SK-N-SH (cell line): ENCODE results near the gene NUP210L. TPM values are rescaled to one million over a fixed set of nuclear protein-coding genes. Genes with fewer than 3 reads are reported as not detected.

Source experiments
- CTCF ChIA-PET: fragments of 300-600, 350-600 bp; formaldehyde crosslinking; extraction: SDS; loops from one replicate; lab custom pipeline; 2021; lab: Yijun Ruan, JAX
- POLR2A ChIA-PET: fragments of 350-600 bp; sonication (Branson Sonifier 250); formaldehyde crosslinking; extraction: SDS; loops from one replicate; lab custom pipeline; 2020; ENCODE audit warnings: antibody characterized with exemption, inconsistent platforms; lab: Yijun Ruan, JAX
- DNase-seq: peaks from one replicate; pipeline ENCODE4 v3.0.0; 2012
- H2AFZ ChIP-seq: fragments of 200-600 bp; sonication (generic); 2 replicates; pipeline ENCODE4 v1.8.1; 2016; ENCODE audit warnings: antibody characterized with exemption, mild to moderate bottlenecking, low read depth
- H3F3A ChIP-seq: fragments of 200-600 bp; sonication (generic); replicated peaks from 2 replicates; pipeline ENCODE3; 2016; ENCODE audit warnings: antibody characterized with exemption, mild to moderate bottlenecking; ENCODE audit not compliant: insufficient read depth
- H3K27ac ChIP-seq, 2 experiments: fragments of 200-500 bp in 1 of 2; fragments of 200-600 bp in 1 of 2; sonication (Bioruptor generic) in 1 of 2; sonication (generic), shearing (Covaris generic) in 1 of 2; 2 replicates each; pipeline versions ENCODE4 v1.5.1 to v1.6.1; 2014 to 2016; ENCODE audit warnings: low read depth in 2 of 2, inconsistent platforms in 1 of 2, low read length in 1 of 2, mild to moderate bottlenecking in 1 of 2, mixed read lengths in 1 of 2
- H3K27me3 ChIP-seq: fragments of 200-600 bp; sonication (generic), shearing (Covaris generic); 2 replicates; pipeline ENCODE4 v1.6.1; 2016; ENCODE audit warnings: mixed run types; ENCODE audit not compliant: insufficient read depth
- H3K36me3 ChIP-seq, 2 experiments: fragments of 200-500 bp in 1 of 2; fragments of 200-600 bp in 1 of 2; sonication (Bioruptor generic) in 1 of 2; sonication (generic) in 1 of 2; replicated peaks in 1 of 2; 2 replicates each; pipeline versions ENCODE3 to v1.5.1; 2014 to 2016; ENCODE audit warnings: low read length in 1 of 2, mild to moderate bottlenecking in 1 of 2; ENCODE audit not compliant: insufficient read depth in 2 of 2, control insufficient read depth in 1 of 2
- H3K4me1 ChIP-seq, 2 experiments: fragments of 200-500 bp in 1 of 2; fragments of 200-600 bp in 1 of 2; sonication (Bioruptor generic) in 1 of 2; sonication (generic), shearing (Covaris generic) in 1 of 2; 2 replicates each; pipeline versions ENCODE4 v1.5.1 to v1.6.1; 2014 to 2016; ENCODE audit warnings: low read depth in 1 of 2, low read length in 1 of 2, mixed run types in 1 of 2; ENCODE audit not compliant: insufficient read depth in 2 of 2, control insufficient read depth in 1 of 2
- H3K4me2 ChIP-seq: fragments of 200-600 bp; sonication (generic), shearing (Covaris generic); 2 replicates; pipeline ENCODE4 v1.6.1; 2017; ENCODE audit warnings: mixed run types
- H3K4me3 ChIP-seq, 2 experiments: fragments of 200-500 bp in 1 of 2; fragments of 200-600 bp in 1 of 2; sonication (Bioruptor generic) in 1 of 2; sonication (generic), shearing (Covaris generic) in 1 of 2; 2 replicates each; pipeline versions ENCODE4 v1.5.1 to v1.8.1; 2014 to 2016; ENCODE audit warnings: low read depth in 2 of 2, inconsistent platforms in 1 of 2, low read length in 1 of 2, mild to moderate bottlenecking in 1 of 2, mixed read lengths in 1 of 2, moderate library complexity in 1 of 2
- H3K79me2 ChIP-seq: fragments of 200-600 bp; sonication (generic); 2 replicates; pipeline ENCODE4 v1.8.1; 2017; ENCODE audit warnings: mild to moderate bottlenecking; ENCODE audit not compliant: insufficient read depth
- H3K9ac ChIP-seq: fragments of 200-600 bp; sonication (generic); 2 replicates; pipeline ENCODE4 v1.6.1; 2017; ENCODE audit warnings: mixed run types
- H3K9me2 ChIP-seq: fragments of 200-600 bp; sonication (generic); 2 replicates; pipeline ENCODE4 v1.6.1; 2017; ENCODE audit warnings: mixed run types
- H3K9me3 ChIP-seq: fragments of 200-600 bp; sonication (generic); 2 replicates; pipeline ENCODE4 v1.6.1; 2017; ENCODE audit warnings: mixed run types, mild to moderate bottlenecking, moderate library complexity
- H4K20me1 ChIP-seq: fragments of 200-600 bp; sonication (generic); 2 replicates; pipeline ENCODE4 v1.6.1; 2017; ENCODE audit warnings: mild to moderate bottlenecking, mixed run types; ENCODE audit not compliant: insufficient read depth
- CTCF ChIP-seq: fragments of 200-600 bp; sonication (generic); IDR thresholded peaks from 2 replicates; pipeline ENCODE4 v1.6.1; 2017; ENCODE audit warnings: antibody characterized with exemption, mild to moderate bottlenecking, moderate library complexity
- ELF1 ChIP-seq: IDR thresholded peaks from 2 replicates; pipeline ENCODE4 v1.4.0; 2012
- FOSL2 ChIP-seq: IDR thresholded peaks from 2 replicates; pipeline ENCODE4 v1.4.0; 2012; ENCODE audit warnings: low read depth, mild to moderate bottlenecking, moderate library complexity, borderline replicate concordance
- FOXJ3 ChIP-seq: sonication (generic); formaldehyde crosslinking; IDR thresholded peaks from 2 replicates; pipeline ENCODE4 v1.5.1; 2020; ENCODE audit warnings: mild to moderate bottlenecking, missing genetic modification reagents
- GATA2 ChIP-seq: sonication (generic); formaldehyde crosslinking; IDR thresholded peaks from 2 replicates; pipeline ENCODE4 v1.5.0; 2020; ENCODE audit warnings: mild to moderate bottlenecking, missing genetic modification reagents
- JUND ChIP-seq: IDR thresholded peaks from 2 replicates; pipeline ENCODE4 v1.4.0; 2012
- MAX ChIP-seq: IDR thresholded peaks from 2 replicates; pipeline ENCODE4 v1.4.0; 2012; ENCODE audit warnings: low read depth
- MEF2A ChIP-seq: IDR thresholded peaks from 2 replicates; pipeline ENCODE4 v1.4.0; 2012; ENCODE audit warnings: low read depth, borderline replicate concordance
- MXI1 ChIP-seq: IDR thresholded peaks from 2 replicates; pipeline ENCODE4 v1.6.1; 2012; ENCODE audit warnings: mild to moderate bottlenecking, low read depth, low read length, improper control_type of control experiment
- NFIC ChIP-seq: IDR thresholded peaks from 2 replicates; pipeline ENCODE4 v1.4.0; 2012; ENCODE audit warnings: borderline replicate concordance
- PBX3 ChIP-seq: IDR thresholded peaks from 2 replicates; pipeline ENCODE4; 2012
- RCOR1 ChIP-seq: fragments of 150-350 bp; IDR thresholded peaks from 2 replicates; pipeline ENCODE4 v1.6.1; 2017; ENCODE audit warnings: antibody characterized with exemption, low read length
- RFX5 ChIP-seq: IDR thresholded peaks from 2 replicates; pipeline ENCODE4 v1.6.1; 2012; ENCODE audit warnings: mild to moderate bottlenecking, improper control_type of control experiment, low read length
- TCF12 ChIP-seq: IDR thresholded peaks from 2 replicates; pipeline ENCODE4 v1.4.0; 2012
- TEAD4 ChIP-seq: IDR thresholded peaks from 2 replicates; pipeline ENCODE4 v1.4.0; 2012; ENCODE audit warnings: mild to moderate bottlenecking, borderline replicate concordance; ENCODE audit not compliant: insufficient read depth
- YY1 ChIP-seq: IDR thresholded peaks from 2 replicates; pipeline ENCODE4 v1.4.0; 2012; ENCODE audit warnings: low read depth, mild to moderate bottlenecking
- ZBTB33 ChIP-seq: IDR thresholded peaks from 2 replicates; pipeline ENCODE4 v1.4.0; 2012; ENCODE audit warnings: low read depth, borderline replicate concordance
- WGBS: methylation state at CpG from one replicate; pipeline ENCODE4 v1.1.6; 2017; ENCODE audit warnings: low lambda C conversion rate; 5-methylcytosine and 5-hydroxymethylcytosine counted together
- polyA plus RNA-seq, 3 experiments: library from polyadenylated mRNA; depleted of rRNA; stranded (reverse); fragments of >200 nt; gene quantifications; 2 replicates each; pipeline ENCODE4 v1.2.3, GENCODE V29; 2012

Gene NUP210L
- polyA plus RNA-seq, 1 of the 3 experiments (the other 2 are of a cell fraction): not detected

GRCh38 chr1:153968000-153968363 lies 186.9 kb downstream of the NUP210L start:
- H3K9me3 ChIP-seq: no peaks in the 10 kb centered on the region
- CTCF ChIA-PET: interaction anchor here (0.6 to 7.0 kb wide), 16 partner anchors 10 to 174 kb away, joined by 3 to 44 read pairs (median 4); partner anchors contain the start of genes DENND4B, GATAD2B, JTB and RAB13
- POLR2A ChIA-PET: interaction anchor here (0.6 to 3.6 kb wide), 15 partner anchors 9 to 554 kb away, joined by 3 to 69 read pairs (median 6); partner anchors contain the start of genes CRTC2, DENND4B, JTB and RAB13
- H3K36me3 ChIP-seq: peaks cover 0 to under 1% of the 10 kb centered on the region in 2 experiments
- H3K79me2 ChIP-seq: peaks cover 29% of the 10 kb centered on the region
- H3K4me2 ChIP-seq: peak overlapping the region; percentile 95
- peaks cover 0 to 22% of the 10 kb centered on the region in 2 experiments; a peak in 2 of 4 replicates for H3K4me1 ChIP-seq
- H3K9ac ChIP-seq: peak overlapping the region; percentile 74; the same call in 1 of the 2 replicates
- H3K27ac ChIP-seq: peak overlapping the region; percentile 77 to 87; a peak in 3 of 4 replicates
- under 1% methylated on average over 8 of the region's 8 CpGs for WGBS
- H2AFZ ChIP-seq: peak overlapping the region; percentile 82
- no peaks in the 10 kb centered on the region for H3K27me3 ChIP-seq
- no peaks in the 10 kb centered on the region for H4K20me1 ChIP-seq
- TF ChIP-seq RCOR1 (no peak), JUND (no peak), RFX5 (no peak), TCF12 (no peak), NFIC (no peak), MAX (no peak), YY1 (no peak), TEAD4 (no peak), ZBTB33 (no peak), MXI1 (no peak), GATA2 (CRISPR knock-in tag) (no peak)
- peaks cover 14% of the 10 kb centered on the region for H3F3A ChIP-seq
- DNase-seq: peak; percentile 29
- H3K4me3 ChIP-seq: peak overlapping the region; percentile 61 to 85
- H3K9me2 ChIP-seq: no peaks in the 10 kb centered on the region

GRCh38 chr1:153967107-153967999 lies 187.5 kb downstream of the NUP210L start, which contains the start of gene CREB3L4:
TSS of gene CREB3L4 (plus strand) at chr1:153967902. CDS start at chr1:153968526, 624 bp downstream.
- peaks cover 0 to 26% of the 10 kb centered on the region in 2 experiments; a peak in 2 of 4 replicates for H3K4me1 ChIP-seq
- H3K27me3 ChIP-seq: no peaks in the 10 kb centered on the region
- no peaks in the 10 kb centered on the region for H4K20me1 ChIP-seq
- peak within 1 kb of the TSS; percentile 85 for H2AFZ ChIP-seq
- DNase-seq: peak; percentile 87
- no peaks in the 10 kb centered on the region for H3K9me3 ChIP-seq
- peaks cover 35% of the 10 kb centered on the region for H3K79me2 ChIP-seq
- H3K4me2 ChIP-seq: peak within 1 kb of the TSS; percentile 95
- H3K9me2 ChIP-seq: no peaks in the 10 kb centered on the region
- H3K9ac ChIP-seq: peak within 1 kb of the TSS; percentile 74
- under 1% methylated on average over 35 of the region's 60 CpGs for WGBS
- peak within 1 kb of the TSS; percentile 61 to 85 for H3K4me3 ChIP-seq
- ChIA-PET POLR2A (interaction anchor here (0.6 to 3.6 kb wide), 17 partner anchors 10 to 554 kb away, joined by 3 to 69 read pairs (median 5); partner anchors contain the start of genes CRTC2, DENND4B, JTB and RAB13), CTCF (interaction anchor here (0.6 to 7.0 kb wide), 19 partner anchors 9 to 1890 kb away, joined by 3 to 44 read pairs (median 4); partner anchors contain the start of genes CRTC2, DENND4B, GATAD2B and JTB)
- H3K36me3 ChIP-seq: no peaks in the 10 kb centered on the region
- peaks cover 14% of the 10 kb centered on the region for H3F3A ChIP-seq
- H3K27ac ChIP-seq: peak within 1 kb of the TSS; percentile 77 to 87
- TF ChIP-seq FOXJ3 (CRISPR knock-in tag) (no peak; the same call in 1 of the 2 replicates), FOSL2 (peak; percentile 18; the same call in 1 of the 2 replicates), ELF1 (peak; percentile 68), PBX3 (peak; percentile 99), ZBTB33 (no peak), CTCF (peak; percentile 49), MEF2A (no peak)
